Fibroblast of lung (primary cell): Measurements from ENCODE around the gene NCAPH2.

Source experiments
- EZH2 ChIP-seq: IDR thresholded peaks from 2 replicates; pipeline ENCODE4 v1.5.1; 2012; ENCODE audit warnings: low read length, control low read depth, mild to moderate bottlenecking; ENCODE audit errors: missing control alignments
- TF ChIP-seq, protein P1 (sequence below), 2 donors: IDR thresholded peaks in 1 of 2; conservative IDR thresholded peaks in 1 of 2; 1 replicate in 1 of 2; 2 replicates in 1 of 2; pipeline ENCODE4 v1.5.1; 2011 to 2012; ENCODE audit warnings: low read length in 2 of 2, control low read depth in 1 of 2, inconsistent platforms in 1 of 2, low read depth in 1 of 2, mild to moderate bottlenecking in 1 of 2

DNA sequence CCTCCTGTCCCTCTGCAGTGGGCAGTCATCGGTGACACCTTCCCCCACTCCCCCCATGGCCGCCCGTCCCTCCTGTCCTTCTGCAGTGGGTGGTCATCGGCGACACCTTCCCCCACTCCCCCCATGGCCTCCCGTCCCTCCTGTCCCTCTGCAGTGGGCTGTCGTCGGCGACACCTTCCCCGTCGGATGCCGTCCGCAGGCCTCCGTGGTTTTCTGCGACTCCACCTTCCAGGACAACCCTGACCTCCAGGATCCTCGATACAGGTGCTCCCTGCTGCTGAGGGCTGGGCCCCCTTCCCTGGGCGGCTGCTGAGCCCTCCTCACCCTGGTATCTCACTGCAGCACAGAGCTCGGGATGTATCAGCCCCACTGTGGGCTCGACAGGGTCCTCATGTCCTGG is 19.1 kb upstream of the NCAPH2 start:
- TF ChIP-seq, protein P1, sequence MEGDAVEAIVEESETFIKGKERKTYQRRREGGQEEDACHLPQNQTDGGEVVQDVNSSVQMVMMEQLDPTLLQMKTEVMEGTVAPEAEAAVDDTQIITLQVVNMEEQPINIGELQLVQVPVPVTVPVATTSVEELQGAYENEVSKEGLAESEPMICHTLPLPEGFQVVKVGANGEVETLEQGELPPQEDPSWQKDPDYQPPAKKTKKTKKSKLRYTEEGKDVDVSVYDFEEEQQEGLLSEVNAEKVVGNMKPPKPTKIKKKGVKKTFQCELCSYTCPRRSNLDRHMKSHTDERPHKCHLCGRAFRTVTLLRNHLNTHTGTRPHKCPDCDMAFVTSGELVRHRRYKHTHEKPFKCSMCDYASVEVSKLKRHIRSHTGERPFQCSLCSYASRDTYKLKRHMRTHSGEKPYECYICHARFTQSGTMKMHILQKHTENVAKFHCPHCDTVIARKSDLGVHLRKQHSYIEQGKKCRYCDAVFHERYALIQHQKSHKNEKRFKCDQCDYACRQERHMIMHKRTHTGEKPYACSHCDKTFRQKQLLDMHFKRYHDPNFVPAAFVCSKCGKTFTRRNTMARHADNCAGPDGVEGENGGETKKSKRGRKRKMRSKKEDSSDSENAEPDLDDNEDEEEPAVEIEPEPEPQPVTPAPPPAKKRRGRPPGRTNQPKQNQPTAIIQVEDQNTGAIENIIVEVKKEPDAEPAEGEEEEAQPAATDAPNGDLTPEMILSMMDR (conservative IDR thresholded peaks at IDR 0.05 in 1 of 2, IDR thresholded peaks at IDR 0.05 in 1 of 2; ENCODE audit: low read depth in 1 of 2, low read length in 2 of 2) = no peak
- no peak for TF ChIP-seq EZH2
